ENCODE data around the gene PROZ. TPM values are rescaled to one million over a fixed set of nuclear protein-coding genes. Genes with fewer than 3 reads are reported as not detected.
A peak's percentile ranks its signal among the peaks of the same experiment; 100 is the strongest.

PROZ gene
- total RNA-seq, 1 donor = not detected

GRCh38 chr13:113207460-113207859 is 49.0 kb downstream of the PROZ start:
- H3K4me2 ChIP-seq (ENCODE audit: insufficient read depth, low read length) = peak overlapping the region; percentile 99
- H4K20me1 ChIP-seq (ENCODE audit: insufficient read depth, low read length) = peaks cover 39% of the 10 kb centered on the region
- DNase-seq (ENCODE audit: insufficient read length, low spot score, missing footprints) = peak; percentile 38
- peak overlapping the region; percentile 89 for H2AFZ ChIP-seq (ENCODE audit: low read length)
- H3K4me1 ChIP-seq (ENCODE audit: insufficient read depth, low read length) = peaks cover 36% of the 10 kb centered on the region
- peaks cover 90% of the 10 kb centered on the region for H3K79me2 ChIP-seq (ENCODE audit: insufficient read depth, low read length)
- no peaks in the 10 kb centered on the region for H3K27me3 ChIP-seq (ENCODE audit: insufficient read depth, low read length)
- TF ChIP-seq, protein P1, sequence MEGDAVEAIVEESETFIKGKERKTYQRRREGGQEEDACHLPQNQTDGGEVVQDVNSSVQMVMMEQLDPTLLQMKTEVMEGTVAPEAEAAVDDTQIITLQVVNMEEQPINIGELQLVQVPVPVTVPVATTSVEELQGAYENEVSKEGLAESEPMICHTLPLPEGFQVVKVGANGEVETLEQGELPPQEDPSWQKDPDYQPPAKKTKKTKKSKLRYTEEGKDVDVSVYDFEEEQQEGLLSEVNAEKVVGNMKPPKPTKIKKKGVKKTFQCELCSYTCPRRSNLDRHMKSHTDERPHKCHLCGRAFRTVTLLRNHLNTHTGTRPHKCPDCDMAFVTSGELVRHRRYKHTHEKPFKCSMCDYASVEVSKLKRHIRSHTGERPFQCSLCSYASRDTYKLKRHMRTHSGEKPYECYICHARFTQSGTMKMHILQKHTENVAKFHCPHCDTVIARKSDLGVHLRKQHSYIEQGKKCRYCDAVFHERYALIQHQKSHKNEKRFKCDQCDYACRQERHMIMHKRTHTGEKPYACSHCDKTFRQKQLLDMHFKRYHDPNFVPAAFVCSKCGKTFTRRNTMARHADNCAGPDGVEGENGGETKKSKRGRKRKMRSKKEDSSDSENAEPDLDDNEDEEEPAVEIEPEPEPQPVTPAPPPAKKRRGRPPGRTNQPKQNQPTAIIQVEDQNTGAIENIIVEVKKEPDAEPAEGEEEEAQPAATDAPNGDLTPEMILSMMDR (IDR thresholded peaks at IDR 0.05; ENCODE audit: extremely low read depth, low read depth, low read length) = no peak
- peaks cover 5% of the 10 kb centered on the region for H3K36me3 ChIP-seq (ENCODE audit: insufficient read depth, low read length)
- H3K9me3 ChIP-seq (ENCODE audit: low read depth, low read length) = no peaks in the 10 kb centered on the region
- H3K4me3 ChIP-seq (ENCODE audit: insufficient read depth, low read length) = peak overlapping the region; percentile 94
- peak overlapping the region; percentile 91 for H3K27ac ChIP-seq (ENCODE audit: low read depth, low read length)

DNA sequence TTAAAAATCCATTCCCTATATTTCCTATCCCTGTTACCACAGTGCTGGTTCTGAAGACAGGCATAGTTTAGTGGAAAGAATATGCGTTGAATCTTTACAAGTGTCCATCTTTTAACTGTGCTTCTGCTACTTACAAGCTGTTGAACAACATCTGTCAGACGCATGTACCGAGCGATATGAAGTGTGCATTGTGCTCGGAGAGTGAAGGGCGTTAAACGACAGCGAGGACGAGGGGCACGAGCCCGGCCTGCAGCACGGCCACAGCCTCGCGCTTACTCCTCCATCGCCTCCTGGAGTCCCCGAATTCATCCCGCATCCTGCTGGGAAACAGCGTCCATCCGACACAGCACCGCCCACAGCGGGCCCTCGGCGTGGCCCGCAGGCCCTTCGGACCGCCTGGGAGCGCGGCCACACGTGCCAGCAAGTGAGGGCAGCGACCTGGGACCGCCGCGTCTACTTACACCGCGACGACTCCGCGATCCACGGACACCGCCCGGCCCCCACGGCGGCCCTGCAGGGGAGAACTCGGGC is 49.5 kb downstream of the PROZ start:
- Histone ChIP-seq H3K36me3 (ENCODE audit: insufficient read depth, low read length) (peaks cover 5% of the 10 kb centered on the region), H3K9me3 (ENCODE audit: low read depth, low read length) (no peaks in the 10 kb centered on the region), H2AFZ (ENCODE audit: low read length) (peak overlapping the region; percentile 89), H3K27ac (ENCODE audit: low read depth, low read length) (peak overlapping the region; percentile 91), H4K20me1 (ENCODE audit: insufficient read depth, low read length) (peaks cover 40% of the 10 kb centered on the region), H3K4me1 (ENCODE audit: insufficient read depth, low read length) (peaks cover 36% of the 10 kb centered on the region), H3K79me2 (ENCODE audit: insufficient read depth, low read length) (peaks cover 90% of the 10 kb centered on the region), H3K4me2 (ENCODE audit: insufficient read depth, low read length) (peak overlapping the region; percentile 99), H3K4me3 (ENCODE audit: insufficient read depth, low read length) (peak overlapping the region; percentile 94), H3K27me3 (ENCODE audit: insufficient read depth, low read length) (no peaks in the 10 kb centered on the region)
- DNase-seq (ENCODE audit: insufficient read length, low spot score, missing footprints) = peak; percentile 85
- TF ChIP-seq, protein P1 (IDR thresholded peaks at IDR 0.05; ENCODE audit: extremely low read depth, low read depth, low read length) = no peak

DNA sequence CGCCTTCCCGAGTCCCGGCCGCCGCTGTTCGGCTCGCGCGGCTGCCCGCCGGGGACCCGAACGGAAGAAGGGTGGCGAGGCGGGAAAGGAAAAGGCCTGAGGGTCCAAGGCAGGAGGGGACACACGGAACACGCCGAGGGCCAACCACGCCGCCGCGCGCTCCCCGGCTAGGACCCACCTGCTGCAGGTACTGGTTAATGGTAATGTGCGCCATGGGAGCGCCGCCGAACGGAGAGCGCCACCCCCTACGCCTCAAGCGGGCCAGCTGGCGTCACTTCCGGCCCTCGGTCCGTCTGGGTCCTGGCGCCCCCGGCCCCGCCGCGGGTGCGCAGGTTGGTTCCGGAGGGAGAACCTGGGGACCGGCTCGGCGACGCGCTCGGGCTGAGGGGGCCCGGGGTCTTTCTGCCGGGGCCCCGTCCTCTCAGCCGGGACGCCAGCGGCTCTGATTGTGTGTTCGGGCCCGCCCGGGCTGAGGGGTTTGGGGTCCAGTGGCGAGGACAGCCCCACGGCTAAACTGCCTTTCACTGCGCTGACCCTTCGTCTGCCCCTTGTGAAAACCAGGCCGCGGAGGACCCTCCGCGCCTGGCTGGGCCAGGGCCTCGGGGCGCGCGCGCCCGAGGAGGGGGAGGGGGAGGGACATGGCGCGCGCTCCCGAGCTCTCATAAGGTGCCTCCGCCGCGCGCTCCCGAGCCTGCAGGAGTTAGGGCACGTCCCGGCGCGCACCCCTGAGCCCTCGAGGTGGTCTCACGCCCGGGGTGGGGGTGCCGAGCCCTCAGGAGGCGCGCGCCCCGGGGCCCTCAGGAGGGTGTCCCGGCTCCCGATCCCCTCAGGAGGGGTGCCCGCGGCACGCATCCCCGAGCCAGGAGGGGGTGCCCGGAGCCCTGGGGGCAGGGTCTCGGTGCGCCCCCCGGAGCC is 50.2 kb downstream of the PROZ start, which contains the start of gene PCID2:
TSS of gene PCID2 (minus strand) at position 249 of the 915 bp plus-strand sequence. CDS start at position 214, 35 bp downstream.
- Histone ChIP-seq H3K79me2 (ENCODE audit: insufficient read depth, low read length) (peaks cover 90% of the 10 kb centered on the region), H3K4me3 (ENCODE audit: insufficient read depth, low read length) (peak within 1 kb of the TSS; percentile 94), H3K4me1 (ENCODE audit: insufficient read depth, low read length) (peaks cover 33% of the 10 kb centered on the region), H2AFZ (ENCODE audit: low read length) (peak within 1 kb of the TSS; percentile 89), H3K36me3 (ENCODE audit: insufficient read depth, low read length) (peaks cover 5% of the 10 kb centered on the region), H3K27me3 (ENCODE audit: insufficient read depth, low read length) (no peaks in the 10 kb centered on the region), H4K20me1 (ENCODE audit: insufficient read depth, low read length) (peaks cover 40% of the 10 kb centered on the region), H3K4me2 (ENCODE audit: insufficient read depth, low read length) (peak within 1 kb of the TSS; percentile 99), H3K9me3 (ENCODE audit: low read depth, low read length) (no peaks in the 10 kb centered on the region), H3K27ac (ENCODE audit: low read depth, low read length) (peak within 1 kb of the TSS; percentile 91)
- DNase-seq (ENCODE audit: insufficient read length, low spot score, missing footprints) = peak; percentile 96
- TF ChIP-seq, protein P1 (IDR thresholded peaks at IDR 0.05; ENCODE audit: extremely low read depth, low read depth, low read length) = no peak

GRCh38 chr13:113209336-113209758 is 50.9 kb downstream of the PROZ start, which contains the start of gene CUL4A:
Gene CUL4A (plus strand): TSS chr13:113209613. CDS start chr13:113209628, 15 bp downstream.
- Histone ChIP-seq H3K4me2 (ENCODE audit: insufficient read depth, low read length) (peak within 1 kb of the TSS; percentile 99), H3K36me3 (ENCODE audit: insufficient read depth, low read length) (peaks cover 5% of the 10 kb centered on the region), H3K27me3 (ENCODE audit: insufficient read depth, low read length) (no peaks in the 10 kb centered on the region), H2AFZ (ENCODE audit: low read length) (peak within 1 kb of the TSS; percentile 89), H3K4me3 (ENCODE audit: insufficient read depth, low read length) (peak within 1 kb of the TSS; percentile 94), H4K20me1 (ENCODE audit: insufficient read depth, low read length) (peaks cover 39% of the 10 kb centered on the region), H3K79me2 (ENCODE audit: insufficient read depth, low read length) (peaks cover 90% of the 10 kb centered on the region), H3K27ac (ENCODE audit: low read depth, low read length) (peak within 1 kb of the TSS; percentile 91), H3K9me3 (ENCODE audit: low read depth, low read length) (no peaks in the 10 kb centered on the region), H3K4me1 (ENCODE audit: insufficient read depth, low read length) (peaks cover 33% of the 10 kb centered on the region)
- TF ChIP-seq, protein P1 (IDR thresholded peaks at IDR 0.05; ENCODE audit: extremely low read depth, low read depth, low read length) = no peak
- DNase-seq (ENCODE audit: insufficient read length, low spot score, missing footprints) = peak; percentile 97

Measured in osteoblast (primary cell).